Stimulated activated CD4-positive, alpha-beta T cell treated with anti-CD3 and anti-CD28 coated beads, TNF-alpha, amount 100 ng/mL, for 24 hours (primary cell): ENCODE results near the gene NCF4.

Source experiments
- DNase-seq, 3 experiments: peaks; one replicate each; pipeline ENCODE4 v3.0.0-alpha.2; 2020; ENCODE audit warnings: low read depth in 3 of 3

NCF4 gene

DNA sequence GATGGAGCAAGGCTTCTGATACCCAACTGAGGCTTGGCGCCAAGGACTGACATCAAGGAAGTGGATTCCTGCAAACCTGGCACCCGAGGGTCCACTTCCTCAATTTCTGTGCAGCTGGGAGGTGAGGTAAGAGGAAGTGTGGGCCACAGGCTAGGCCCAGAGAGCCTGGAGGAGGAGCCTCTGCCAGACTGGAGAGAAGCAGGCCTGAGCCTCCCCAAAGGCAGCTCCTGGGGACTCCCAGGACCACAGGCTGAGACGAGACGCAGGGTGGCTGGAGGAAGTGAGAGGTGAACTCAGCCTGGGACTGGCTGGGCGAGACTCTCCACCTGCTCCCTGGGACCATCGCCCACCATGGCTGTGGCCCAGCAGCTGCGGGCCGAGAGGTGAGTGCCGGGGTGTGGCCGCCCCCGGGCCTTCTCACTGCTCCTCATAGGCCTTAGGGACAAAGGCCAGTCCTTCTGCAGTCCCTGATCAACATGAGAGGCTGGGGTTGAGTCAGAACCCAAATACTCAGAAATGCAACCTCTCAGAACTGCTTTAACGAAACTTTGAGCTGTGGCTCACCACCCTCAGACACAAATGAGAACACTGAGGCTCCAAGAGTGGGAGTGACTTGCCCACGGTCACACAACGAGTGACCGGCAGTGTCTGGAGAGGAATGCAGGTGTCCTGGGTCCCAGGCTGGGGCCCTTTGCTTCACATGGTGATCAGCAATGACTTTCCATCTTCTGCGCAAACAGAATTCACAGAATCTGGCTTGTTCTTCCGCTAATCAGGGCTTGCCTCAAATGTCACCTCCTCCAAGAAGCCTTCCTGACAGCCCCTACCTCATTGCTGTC, at the start of gene NCF4:
Gene NCF4 (plus strand): TSS at position 186 of the 839 bp plus-strand sequence. CDS start 166 bp downstream, at position 352.
- DNase-seq: peak in 1 of 3 experiments; percentile 31

DNA sequence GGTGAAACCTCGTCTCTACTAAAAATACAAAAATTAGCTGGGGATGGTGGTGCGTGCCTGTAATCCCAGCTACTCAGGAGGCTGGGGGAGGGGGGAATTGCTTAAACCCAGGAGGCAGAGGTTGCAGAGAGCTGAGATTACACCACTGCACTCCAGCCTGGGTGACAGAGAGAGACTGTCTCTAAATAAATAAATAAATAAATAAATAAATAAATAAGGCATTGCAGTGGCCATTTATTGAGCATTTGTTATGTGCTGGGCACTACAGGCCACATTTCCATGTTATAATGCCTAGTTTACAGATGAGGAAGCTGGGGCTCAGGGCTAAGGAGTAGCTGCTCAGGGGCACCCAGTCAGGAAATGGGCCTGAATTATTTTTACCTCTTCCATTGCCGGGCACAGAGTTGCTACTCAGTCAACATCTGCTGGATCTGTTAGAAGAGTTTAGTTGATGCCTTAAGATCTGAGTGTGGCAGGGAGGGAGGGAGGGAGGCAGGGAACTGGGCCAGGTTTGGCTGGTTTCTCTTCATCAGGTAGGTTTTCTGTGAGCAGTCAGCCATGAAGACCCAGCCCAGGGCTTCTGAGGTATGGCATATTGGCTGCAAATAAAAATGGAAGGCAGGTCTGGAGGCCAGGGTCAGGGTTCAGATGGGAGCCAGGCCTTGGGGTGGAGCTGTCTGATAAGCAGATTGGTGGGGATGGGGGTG, 49.6 kb upstream of the NCF4 start:
- DNase-seq: no peak

DNA sequence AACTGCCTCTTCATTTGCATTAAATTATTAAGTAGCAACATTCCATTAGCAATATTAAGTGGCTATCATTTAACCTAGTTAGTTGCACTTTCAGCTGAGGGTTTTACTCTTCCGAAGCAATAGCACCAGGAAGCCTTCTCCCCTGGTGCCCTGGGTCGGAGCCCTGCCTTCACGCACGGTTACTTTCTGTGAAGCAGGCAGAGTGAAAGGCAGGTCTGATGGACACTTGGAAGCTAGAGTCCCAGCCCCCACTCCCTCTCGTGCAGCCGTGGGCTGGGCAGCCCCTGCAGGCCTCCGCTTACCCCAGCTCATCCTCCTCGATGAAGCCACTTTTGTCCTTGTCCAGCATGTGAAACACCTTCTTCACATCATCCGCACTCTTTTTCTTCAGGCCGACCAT, 46.0 kb upstream of the NCF4 start:
- no peak for DNase-seq

DNA sequence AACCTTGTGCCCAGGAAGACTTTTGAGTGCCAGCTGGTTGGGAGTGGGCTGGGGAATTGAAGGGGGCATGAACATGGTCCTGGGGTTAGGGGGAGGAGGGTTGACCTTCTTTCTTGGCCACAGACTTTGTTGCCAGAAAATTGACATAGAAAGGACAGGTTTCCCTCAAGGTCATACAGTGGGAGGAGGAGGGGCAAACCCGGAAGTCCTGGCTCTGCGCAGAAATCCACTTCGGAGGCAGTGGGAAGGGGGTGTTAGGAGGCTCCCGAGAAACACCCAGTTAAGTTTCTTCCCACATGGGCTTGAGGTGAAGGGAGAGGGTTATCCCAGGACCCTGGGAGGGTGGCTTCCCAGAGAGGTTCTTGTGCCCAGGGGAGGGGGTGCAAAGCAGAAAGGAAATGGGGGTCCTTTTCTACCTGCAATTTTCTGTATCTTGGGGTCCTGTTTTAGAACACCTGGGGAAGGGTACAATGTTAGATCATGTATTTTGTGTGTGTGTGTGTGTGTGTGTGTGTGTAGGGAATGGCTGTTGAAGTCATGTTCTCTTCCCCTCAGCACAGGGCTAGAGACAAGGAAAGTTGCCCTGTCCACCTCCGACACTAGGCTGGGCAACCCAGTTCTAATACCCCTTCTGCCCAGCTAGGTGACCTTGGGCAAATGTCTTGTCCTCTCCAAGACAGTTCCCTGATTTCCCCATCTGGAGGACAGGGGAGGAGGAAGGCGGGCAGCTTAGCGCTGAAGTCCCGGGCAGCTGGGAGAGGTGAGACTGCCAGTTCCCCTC, 45.1 kb upstream of the NCF4 start:
- DNase-seq: no peak

DNA sequence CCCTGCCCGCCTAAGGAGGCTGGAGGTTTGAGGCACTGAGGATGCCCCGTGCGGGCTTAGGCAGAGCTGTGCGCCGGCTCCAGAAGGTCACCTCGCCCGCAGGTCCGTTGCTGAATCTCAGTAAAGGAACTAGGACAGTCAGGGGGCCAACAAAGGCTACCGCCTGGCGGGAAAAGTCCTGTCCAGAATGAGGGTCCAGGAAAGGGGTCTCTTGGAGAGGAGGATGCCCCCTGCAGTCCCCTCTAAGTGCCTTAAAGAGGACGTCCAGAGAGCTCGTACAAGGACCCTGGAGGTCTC, 44.5 kb upstream of the NCF4 start:
- no peak for DNase-seq

DNA sequence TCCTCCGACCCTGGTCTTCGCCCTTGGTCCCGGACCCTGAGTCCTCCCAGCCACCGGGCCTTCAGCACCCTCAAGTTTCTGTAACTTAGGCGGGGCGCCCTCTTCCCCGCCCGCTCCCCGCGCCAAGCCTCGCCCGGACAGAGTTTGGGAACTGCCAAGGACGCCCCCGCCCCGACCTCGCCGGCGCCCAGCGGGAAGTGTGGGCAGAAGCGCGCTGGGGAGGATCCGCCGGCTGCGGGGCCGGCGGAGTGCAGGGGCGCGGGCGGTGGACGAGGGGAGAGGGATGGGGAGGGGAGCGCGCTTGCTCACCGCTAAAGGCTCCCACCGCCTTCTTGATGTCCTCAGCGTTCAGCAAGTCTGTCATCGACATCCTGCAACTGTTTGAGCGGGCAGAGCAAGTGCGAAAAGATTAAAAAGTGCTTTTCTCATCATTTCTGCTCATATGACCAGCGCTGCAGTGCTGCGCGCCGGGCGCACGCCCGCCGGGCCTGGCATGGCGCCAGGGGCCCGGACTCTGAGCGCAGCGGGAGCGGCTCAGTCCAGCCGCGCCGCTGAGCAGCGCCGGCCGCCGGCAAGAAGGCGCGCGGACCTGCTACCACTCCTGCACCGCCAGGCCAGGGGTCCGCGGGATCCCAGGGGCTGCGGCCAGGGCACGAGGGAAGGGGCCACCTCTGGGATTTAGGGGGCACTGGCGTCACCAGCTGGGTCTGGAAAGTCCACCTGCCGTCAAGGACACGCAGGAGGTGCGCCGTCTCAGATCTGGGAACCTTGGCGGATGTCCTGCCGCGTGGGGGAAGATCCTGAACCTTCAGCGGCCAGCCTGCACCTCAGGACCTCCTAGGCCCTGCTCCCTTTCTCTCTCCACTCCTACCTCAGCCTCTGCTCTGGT, 43.9 kb upstream of the NCF4 start, which contains the start of gene PVALB:
Gene PVALB (minus strand): TSS at position 400 of the 889 bp plus-strand sequence. CDS start 30 bp downstream, at position 370.
- peak in 1 of 3 experiments; percentile 7 for DNase-seq

DNA sequence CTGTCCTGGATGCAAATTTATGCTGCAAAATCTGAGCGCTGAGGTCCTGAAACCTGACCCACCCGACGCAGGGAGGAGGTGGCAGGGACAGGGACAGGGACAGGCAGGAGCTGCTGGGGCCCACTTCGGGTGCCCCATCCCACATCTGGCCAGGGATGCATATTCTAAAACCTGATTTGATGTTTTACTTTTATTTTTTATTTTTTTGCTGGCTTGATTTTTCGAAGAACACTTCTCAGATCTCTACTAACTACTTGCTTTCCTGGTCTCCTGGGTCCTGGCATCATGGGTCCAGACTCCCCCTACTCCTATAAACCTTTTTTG, 43.3 kb upstream of the NCF4 start:
- no peak for DNase-seq

DNA sequence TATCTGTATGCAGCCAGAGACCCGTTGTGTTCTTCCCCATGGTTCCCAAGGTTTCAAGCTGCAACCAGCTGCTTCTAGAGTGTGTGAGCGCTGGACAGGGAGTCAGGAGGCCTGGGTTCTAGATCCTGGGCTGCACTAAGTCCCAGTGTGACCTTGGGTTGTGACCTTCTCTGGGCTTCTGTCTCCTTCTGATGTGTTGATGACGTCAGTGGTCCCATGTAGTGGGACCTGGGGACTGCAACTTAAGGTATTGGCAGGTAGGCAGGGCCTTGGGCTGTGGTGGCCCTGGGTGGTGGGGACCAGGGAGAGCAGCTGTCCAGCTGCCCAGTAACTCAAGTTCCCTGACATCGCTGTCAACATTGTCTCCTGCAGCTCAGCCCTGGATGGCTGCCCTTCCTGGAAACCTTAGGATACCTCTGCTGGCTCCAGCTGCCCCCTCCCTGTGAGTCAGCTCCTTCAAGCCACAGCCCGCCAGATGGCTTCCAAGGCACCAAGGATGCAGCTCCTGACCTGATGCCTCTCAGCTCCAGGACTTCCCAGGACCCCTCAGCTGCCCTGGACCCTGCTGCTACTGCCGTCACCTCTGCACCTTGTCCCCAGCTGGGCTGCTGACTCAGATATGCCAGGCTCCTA, 42.7 kb upstream of the NCF4 start:
- no peak for DNase-seq

DNA sequence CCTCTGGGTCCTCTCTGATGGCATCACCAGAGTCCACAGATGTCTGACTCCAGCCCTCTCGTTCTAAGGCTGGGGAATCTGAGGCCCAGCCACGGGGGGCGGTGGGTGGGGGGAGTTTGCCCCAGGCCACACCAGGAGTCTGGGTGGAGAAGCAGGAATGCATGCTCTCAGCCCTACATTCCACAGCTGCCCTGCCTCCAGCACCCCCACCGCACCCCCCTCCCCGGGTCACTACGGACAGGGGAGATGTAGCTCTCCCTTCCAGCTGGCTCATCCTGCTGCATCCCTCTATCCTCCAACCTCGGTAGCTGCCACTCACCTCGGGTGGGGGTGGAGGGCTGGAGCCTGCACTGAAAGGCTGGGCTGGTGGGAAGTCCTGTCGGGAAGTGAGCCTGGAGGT, 41.7 kb upstream of the NCF4 start:
- DNase-seq: no peak

DNA sequence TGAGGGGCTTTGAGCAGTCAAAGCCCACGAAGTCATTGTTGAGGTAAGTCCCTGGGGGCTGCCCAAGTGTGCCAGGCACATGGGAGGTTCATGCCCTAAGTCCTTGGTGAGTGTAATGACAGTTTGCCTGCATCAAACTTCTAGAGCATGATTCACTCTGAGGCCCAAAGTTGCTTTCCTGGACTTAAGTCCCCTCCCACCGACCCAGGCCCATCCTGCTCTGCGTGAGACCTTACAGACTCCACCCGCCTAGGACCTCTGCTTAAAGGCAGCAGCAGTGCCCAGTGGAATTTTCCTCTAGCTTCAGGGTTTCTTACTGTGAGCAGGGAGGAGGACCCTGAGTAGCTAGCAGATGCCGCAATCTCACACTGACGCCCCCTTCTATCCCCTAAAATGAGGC, 38.2 kb upstream of the NCF4 start:
- no peak for DNase-seq

DNA sequence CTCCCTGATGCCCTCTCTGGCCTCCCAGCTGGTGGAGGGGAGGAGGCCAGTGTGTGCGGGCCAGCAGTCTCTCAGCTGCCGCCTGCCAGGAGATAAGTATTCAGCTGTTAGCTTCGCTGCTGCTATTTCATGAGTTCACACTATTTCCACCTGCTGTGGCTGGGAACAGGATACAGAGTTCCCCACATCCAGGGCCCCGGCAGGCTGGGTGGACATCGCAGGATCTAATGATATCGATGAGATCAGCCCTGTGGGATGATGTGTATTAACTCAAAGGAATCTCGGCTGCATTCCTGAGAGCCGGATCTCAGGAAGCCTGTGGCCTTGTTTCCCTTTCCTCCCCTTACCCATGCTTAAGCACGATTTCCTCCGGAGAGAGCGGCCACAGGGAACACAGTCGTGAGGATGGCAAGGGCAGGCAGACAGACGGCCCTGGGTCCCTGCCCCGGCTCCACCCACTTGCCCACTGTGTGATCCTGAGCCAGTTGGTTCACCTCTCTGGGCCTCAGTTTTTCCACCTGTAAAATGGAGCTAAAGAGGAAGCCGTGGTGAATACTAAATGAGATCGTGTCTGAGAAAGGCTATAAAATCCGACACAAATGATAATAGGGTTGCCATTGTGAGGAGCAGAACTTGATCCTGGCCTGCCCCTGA, 37.5 kb upstream of the NCF4 start:
- no peak for DNase-seq

DNA sequence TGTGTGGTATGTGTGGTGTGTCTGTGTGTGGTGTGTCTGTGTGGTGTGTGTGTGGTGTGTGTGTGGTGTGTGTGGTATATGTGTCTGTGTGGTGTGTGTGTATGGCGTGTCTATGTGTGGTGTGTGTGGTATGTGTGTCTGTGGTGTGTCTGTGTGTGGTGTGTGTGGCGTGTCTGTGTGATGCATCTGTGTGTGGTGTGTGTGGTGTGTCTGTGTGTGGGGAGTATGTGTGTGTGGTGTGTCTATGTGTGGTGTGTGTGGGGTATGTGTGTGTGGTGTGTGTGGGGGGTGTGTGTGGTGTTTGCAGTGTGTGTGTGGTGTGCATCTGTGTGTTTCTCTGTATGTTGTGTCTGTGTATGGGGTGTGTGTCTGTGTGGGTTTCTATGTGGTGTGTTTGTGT, 36.2 kb upstream of the NCF4 start:
- DNase-seq: no peak

DNA sequence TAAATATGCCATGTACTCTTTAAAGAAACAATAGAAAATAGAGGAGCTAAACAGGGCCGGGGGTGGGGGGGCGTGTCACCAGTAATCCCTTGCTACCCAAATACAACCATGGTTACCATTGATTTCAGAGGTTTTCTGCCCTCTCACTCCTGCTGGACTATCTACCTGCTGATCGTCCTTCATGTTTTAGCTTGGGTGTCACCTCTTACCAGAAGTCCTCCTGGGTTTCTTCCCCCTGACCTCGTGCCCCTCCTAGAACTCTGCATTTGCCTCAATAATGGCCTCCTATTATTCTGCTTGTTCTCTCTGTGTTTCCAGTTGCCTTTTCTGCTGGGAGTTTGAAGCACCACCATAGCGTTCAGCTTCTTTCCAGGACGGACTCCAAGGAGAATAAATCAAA, 34.5 kb upstream of the NCF4 start:
- DNase-seq: no peak

DNA sequence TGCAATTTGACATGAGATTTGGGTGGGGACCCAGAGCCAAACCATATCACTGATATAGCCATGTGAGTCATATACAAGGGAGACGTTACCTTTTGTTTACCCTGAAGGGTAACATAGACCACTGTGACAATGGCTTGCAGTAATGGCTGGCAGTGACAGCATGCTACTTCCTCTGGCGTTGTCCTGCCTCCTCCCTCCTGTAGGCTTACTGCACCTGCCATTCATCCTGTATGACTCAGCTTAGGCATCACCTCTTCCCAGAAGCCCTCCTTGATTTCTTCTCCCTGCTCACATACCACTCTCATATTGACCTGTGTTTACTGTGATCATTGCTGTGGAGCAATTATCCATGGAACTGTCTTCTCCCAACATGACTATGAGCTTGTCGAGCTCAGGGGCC, 32.0 kb upstream of the NCF4 start:
- DNase-seq: no peak

DNA sequence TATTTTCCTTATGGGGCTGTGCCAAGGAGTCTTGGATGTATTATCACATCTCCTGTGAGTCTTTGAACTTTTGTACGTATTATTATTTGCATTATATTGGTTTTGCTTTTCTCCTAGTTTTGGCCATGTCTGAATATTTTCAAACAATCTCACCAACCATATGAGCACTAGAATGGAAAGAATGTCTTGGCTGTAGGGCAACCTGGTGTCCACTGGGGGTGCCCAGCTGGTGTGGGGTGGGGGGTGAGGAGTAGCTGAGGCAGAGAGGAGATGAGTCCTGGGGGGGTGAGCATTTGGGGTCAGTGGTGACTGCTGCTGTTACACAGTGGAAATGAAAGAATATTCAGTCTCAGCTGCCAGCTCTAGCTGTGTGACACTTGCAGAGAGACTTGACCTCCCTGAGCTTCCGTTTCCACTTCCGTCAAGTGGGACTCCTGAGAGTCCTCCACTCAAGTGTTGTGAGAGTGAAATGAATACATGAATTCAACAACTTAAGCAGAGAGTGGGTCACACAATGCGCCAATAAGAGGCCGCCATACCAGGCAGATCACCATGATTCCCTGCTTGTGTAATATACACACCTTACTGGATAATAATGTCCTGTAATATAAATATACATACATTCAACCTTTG, 31.3 kb upstream of the NCF4 start:
- no peak for DNase-seq

DNA sequence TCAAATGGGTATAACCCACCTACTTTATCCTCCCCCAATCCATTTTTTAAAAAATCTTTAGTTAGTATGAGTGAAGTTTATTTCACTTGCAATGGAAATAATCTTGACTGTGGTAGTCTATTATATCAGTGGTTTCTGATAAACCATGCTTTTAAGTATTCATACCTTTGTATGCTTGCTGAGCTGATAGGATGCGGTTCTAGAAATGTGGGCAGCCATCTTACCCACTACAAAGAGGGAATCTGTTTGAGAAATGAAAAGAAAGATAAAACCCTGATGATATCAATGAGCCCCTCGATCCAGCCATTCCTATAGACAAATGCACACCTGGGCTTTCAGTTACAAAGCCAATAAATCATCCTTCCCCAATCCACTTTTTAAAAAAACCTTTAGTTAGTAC, 30.2 kb upstream of the NCF4 start:
- DNase-seq: no peak

DNA sequence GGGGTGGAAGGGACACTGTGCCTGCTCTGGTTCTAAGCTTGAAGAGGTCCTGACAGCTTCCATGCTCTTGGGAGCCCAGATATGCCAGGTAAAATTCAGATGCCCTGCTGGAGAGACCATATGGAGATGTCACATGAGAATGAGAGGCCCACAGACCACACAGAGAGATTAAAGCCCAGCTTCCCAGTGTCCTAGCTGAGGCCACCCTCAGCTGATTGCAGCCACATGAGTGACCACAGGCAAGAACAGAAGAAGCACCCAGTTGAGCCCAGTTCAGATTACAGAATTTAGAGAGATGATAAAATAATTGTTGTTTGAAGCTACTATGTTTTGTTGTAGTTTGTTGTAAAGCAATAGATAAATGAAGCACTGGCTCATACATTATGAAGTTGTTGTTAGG, 29.6 kb upstream of the NCF4 start:
- DNase-seq: no peak

DNA sequence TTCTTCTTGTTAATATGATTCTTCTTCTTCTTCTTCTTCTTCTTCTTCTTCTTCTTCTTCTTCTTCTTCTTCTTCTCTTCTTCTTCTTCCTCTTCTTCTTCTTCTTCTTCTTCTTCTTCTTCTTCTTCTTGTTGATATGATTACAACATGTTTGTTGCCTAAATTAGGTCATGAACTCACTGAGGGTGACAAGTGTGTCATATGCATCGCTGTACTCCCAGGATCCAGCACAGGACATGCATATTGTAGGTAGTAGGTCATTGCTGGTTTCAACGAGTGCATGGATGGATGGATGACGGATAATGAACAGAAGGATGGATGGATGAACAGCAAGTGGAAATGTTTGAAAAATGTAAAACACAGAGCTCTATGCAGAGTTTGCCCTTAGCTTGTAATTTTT, 29.1 kb upstream of the NCF4 start:
- DNase-seq: no peak

DNA sequence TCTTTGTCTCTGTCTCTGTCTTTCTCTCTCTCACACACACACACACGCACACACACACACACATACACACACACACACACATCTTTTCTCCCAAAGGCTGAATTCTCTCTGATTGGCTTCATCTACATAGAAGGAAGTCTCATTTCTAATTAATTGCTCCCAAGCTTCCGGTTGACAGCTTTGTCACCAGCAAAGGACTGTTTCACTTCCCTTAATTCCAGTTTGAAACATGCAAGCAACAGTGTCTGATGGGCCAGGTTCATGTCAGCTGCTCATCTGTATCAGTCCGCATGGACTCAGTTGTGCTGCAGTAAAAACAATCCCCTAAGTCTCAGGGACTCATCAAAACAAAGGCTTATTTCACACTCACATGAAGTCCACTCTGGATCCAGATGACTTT, 27.7 kb upstream of the NCF4 start:
- no peak for DNase-seq

DNA sequence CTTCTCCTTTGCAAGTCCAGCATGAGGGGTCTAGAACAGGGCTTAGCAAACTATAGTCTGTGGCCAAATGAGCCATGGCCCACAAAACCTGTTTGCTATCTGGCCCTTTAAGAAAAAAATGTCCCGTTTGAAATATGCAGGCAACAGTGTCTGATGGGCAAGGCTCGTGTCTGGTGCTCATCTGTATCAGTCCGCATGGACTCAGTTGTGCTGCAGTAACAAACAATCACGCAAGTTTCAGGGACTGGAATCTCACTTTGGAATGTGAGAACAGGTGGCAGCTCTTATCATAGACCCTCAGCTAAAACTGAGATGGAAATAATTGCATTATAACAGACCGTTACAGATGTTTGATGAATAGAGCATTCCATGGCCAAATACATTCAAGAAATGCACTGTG, 24.9 kb upstream of the NCF4 start:
- no peak for DNase-seq
